ENCODE data around the gene RPL14. TPM values are rescaled to one million over a fixed set of nuclear protein-coding genes. Genes with fewer than 3 reads are reported as not detected.

Gene RPL14
- total RNA-seq, 1 experiment from 2014 or later: 624 TPM

DNA sequence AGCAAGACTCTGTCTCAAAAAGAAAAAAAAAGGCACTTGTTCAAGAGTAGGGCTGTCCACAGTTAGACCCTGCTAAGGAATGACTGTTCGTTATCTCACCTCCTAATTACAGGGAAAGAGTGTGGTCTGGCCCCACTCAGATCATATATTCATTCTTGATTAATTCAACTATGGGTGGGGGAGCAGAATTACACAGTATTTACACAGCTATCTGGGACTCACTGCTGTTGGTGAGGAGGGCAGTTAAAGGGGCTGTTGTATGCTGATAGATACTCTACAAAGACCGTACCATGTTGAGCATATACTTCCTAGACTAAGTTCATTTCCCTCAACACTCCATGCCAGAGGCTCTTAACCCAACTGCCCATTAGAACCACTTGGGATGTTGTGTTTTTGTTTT, 44.9 kb downstream of the RPL14 start:
- Histone ChIP-seq H3K79me2 (ENCODE audit: low read length) (no peaks in the 10 kb centered on the region), H3K4me3 (ENCODE audit: low read length) (no peak overlapping the region), H3K4me2 (ENCODE audit: low read length) (no peak overlapping the region), H3K9me3 (ENCODE audit: low read length) (no peaks in the 10 kb centered on the region), H3F3A (ENCODE audit: low read length, unreplicated experiment) (no peaks in the 10 kb centered on the region), H4K20me1 (ENCODE audit: low read length) (no peaks in the 10 kb centered on the region), H3K27ac (ENCODE audit: low read length) (no peak overlapping the region), H3K36me3 (ENCODE audit: low read depth, low read length) (no peaks in the 10 kb centered on the region), H3K9ac (ENCODE audit: low read length) (no peak overlapping the region), H3K27me3 (ENCODE audit: low read length) (no peaks in the 10 kb centered on the region), H3K9me2 (replicated peaks; ENCODE audit: low read length) (no peaks in the 10 kb centered on the region), H3K4me1 (ENCODE audit: insufficient read depth, low read length) (peaks cover 24% of the 10 kb centered on the region), H2AFZ (ENCODE audit: low read length) (no peak overlapping the region)
- CTCF ChIA-PET: no interaction called here
- intact Hi-C loops (cut with micrococcal nuclease): no loop called here
- POLR2A ChIA-PET (ENCODE audit: unreplicated experiment): no interaction called here
- no peak for DNase-seq
- no peak for ATAC-seq
- TF ChIP-seq, protein P1, sequence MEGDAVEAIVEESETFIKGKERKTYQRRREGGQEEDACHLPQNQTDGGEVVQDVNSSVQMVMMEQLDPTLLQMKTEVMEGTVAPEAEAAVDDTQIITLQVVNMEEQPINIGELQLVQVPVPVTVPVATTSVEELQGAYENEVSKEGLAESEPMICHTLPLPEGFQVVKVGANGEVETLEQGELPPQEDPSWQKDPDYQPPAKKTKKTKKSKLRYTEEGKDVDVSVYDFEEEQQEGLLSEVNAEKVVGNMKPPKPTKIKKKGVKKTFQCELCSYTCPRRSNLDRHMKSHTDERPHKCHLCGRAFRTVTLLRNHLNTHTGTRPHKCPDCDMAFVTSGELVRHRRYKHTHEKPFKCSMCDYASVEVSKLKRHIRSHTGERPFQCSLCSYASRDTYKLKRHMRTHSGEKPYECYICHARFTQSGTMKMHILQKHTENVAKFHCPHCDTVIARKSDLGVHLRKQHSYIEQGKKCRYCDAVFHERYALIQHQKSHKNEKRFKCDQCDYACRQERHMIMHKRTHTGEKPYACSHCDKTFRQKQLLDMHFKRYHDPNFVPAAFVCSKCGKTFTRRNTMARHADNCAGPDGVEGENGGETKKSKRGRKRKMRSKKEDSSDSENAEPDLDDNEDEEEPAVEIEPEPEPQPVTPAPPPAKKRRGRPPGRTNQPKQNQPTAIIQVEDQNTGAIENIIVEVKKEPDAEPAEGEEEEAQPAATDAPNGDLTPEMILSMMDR (conservative IDR thresholded peaks at IDR 0.05; ENCODE audit: low read depth, low read length): no peak
- TF ChIP-seq EZH2 (IDR thresholded peaks at IDR 0.05; ENCODE audit: low read length, unreplicated experiment) (no peak), EZH2phosphoT487 (IDR thresholded peaks at IDR 0.05; ENCODE audit: borderline replicate concordance, low read length) (no peak)
- no TSS peak for BruUV-seq (replicated peaks)

DNA sequence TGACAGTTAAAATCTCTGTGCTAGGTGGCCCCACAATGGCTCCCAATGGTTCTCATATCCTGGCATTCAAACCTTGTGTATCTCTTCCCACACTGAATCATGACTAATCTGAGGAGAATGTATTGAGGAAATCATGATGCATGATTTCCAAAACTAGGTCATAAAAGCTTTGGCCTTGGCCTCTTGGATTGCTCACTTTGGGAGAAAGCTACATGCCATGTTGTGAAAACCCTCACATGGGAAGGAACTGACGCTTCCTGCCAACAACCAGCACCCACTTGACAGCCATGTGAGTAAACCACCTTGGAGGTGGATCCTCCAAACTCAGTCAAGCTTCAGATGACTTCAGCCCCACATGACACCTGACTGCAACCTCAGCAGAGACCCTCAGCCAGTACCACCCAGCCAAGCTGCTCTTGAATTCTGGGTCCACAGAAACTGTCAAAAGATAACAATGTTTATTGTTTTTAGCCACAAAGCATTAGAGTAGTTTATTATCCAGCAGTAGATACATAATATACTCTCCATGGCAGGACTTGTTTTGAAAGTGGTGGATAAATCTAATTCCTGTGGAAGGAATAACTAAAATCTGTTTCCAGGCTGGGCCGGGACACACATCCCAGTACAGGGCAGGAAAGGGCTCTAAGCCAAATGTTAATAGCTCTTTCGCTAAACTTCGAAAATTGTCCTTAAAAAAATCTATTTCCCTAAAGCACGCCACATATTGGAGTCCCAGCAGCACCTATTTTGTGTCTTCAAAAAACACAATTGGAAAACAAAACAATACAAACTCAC, 47.7 kb downstream of the RPL14 start:
- Histone ChIP-seq H3K4me3 (ENCODE audit: low read length) (peak overlapping the region; percentile 72; the same call in 1 of the 2 replicates), H3F3A (ENCODE audit: low read length, unreplicated experiment) (no peaks in the 10 kb centered on the region), H3K79me2 (ENCODE audit: low read length) (no peaks in the 10 kb centered on the region), H3K4me1 (ENCODE audit: insufficient read depth, low read length) (peaks cover 24% of the 10 kb centered on the region), H3K9me3 (ENCODE audit: low read length) (no peaks in the 10 kb centered on the region), H3K4me2 (ENCODE audit: low read length) (peak overlapping the region; percentile 90), H3K36me3 (ENCODE audit: low read depth, low read length) (no peaks in the 10 kb centered on the region), H3K27me3 (ENCODE audit: low read length) (no peaks in the 10 kb centered on the region), H3K9me2 (replicated peaks; ENCODE audit: low read length) (no peaks in the 10 kb centered on the region), H2AFZ (ENCODE audit: low read length) (peak overlapping the region; percentile 89; the same call in 1 of the 2 replicates), H4K20me1 (ENCODE audit: low read length) (no peaks in the 10 kb centered on the region), H3K9ac (ENCODE audit: low read length) (peak overlapping the region; percentile 55), H3K27ac (ENCODE audit: low read length) (peak overlapping the region; percentile 63)
- no TSS peak for BruUV-seq (replicated peaks)
- DNase-seq (peak; percentile 97), ATAC-seq (peak; percentile 65)
- TF ChIP-seq EZH2 (IDR thresholded peaks at IDR 0.05; ENCODE audit: low read length, unreplicated experiment): no peak
- no peak for TF ChIP-seq EZH2phosphoT487 (IDR thresholded peaks at IDR 0.05; ENCODE audit: borderline replicate concordance, low read length)
- TF ChIP-seq, protein P1 (conservative IDR thresholded peaks at IDR 0.05; ENCODE audit: low read depth, low read length): no peak
- ChIA-PET CTCF (interaction anchor here (1.3 kb wide), 1 partner anchor 53 kb away, joined by 3 read pairs; no protein-coding TSS in a partner anchor), POLR2A (ENCODE audit: unreplicated experiment) (interaction anchor here (0.6 kb wide), 2 partner anchors 9 to 45 kb away, joined by 3 to 6 read pairs; no protein-coding TSS in a partner anchor)
- intact Hi-C loops (cut with micrococcal nuclease): loop anchor here (2.0 kb wide), 2 partner anchors 28 to 52 kb away; partner anchors contain the start of gene ZNF619

Data from PC-3 (cell line).